Peyer's patch (tissue), 4 donors: Measurements from ENCODE around the gene TMC3. TPM values are rescaled to one million over a fixed set of nuclear protein-coding genes. Genes with fewer than 3 reads are reported as not detected.

Source experiments
- DNase-seq, 3 donors: peaks; one replicate each; pipeline ENCODE4 v3.0.0-alpha.2; 2017 to 2019
- H3K27ac ChIP-seq, 4 donors: fragments of 200-600 bp; sonication (generic); one replicate each; pipeline ENCODE4 v1.5.1; 2016 to 2019
- H3K27me3 ChIP-seq, 2 donors: fragments of 200-600 bp; sonication (generic); one replicate each; pipeline ENCODE4 v1.5.1; 2019
- H3K36me3 ChIP-seq, 3 donors: fragments of 200-600 bp; sonication (generic); one replicate each; pipeline ENCODE4 v1.5.1; 2016 to 2019
- H3K4me1 ChIP-seq, 4 donors: fragments of 200-600 bp; sonication (generic); one replicate each; pipeline ENCODE4 v1.5.1; 2016 to 2019
- H3K4me3 ChIP-seq, 4 donors: fragments of 200-600 bp; sonication (generic); 1 replicate in 3 of 4; 2 replicates in 1 of 4; pipeline ENCODE4 v1.5.1; 2016 to 2019; ENCODE audit warnings: mild to moderate bottlenecking in 1 of 4
- H3K9me3 ChIP-seq, 4 donors: fragments of 200-600 bp; sonication (generic); one replicate each; pipeline ENCODE4 v1.5.1; 2016 to 2019; ENCODE audit warnings: mild to moderate bottlenecking in 1 of 4
- CTCF ChIP-seq, 6 experiments: fragments of 450-650 bp in 4 of 6; fragments of 200-600 bp in 2 of 6; sonication (generic) in 1 of 6; IDR thresholded peaks; one replicate each; pipeline ENCODE4 v1.5.1; 2017 to 2019; ENCODE audit warnings: antibody characterized with exemption in 6 of 6, mild to moderate bottlenecking in 3 of 6, moderate library complexity in 1 of 6
- POLR2A ChIP-seq, 2 donors: fragments of 450-650 bp; IDR thresholded peaks; one replicate each; pipeline ENCODE4 v1.5.1; 2017; ENCODE audit warnings: antibody characterized with exemption in 2 of 2, mild to moderate bottlenecking in 2 of 2, moderate library complexity in 2 of 2
- total RNA-seq, 4 donors: library from RNA; depleted of rRNA; stranded (reverse); fragments of >200 nt; gene quantifications; one replicate each; pipeline ENCODE4 v1.1.0, GENCODE V29; 2016

Gene TMC3
- total RNA-seq, 4 donors from 2014 or later: not detected

GRCh38 chr15:81407176-81407575 is 33.2 kb upstream of the TMC3 start:
- no peak for TF ChIP-seq CTCF (IDR thresholded peaks at IDR 0.05)
- no peak for TF ChIP-seq POLR2A (IDR thresholded peaks at IDR 0.05)
- Histone ChIP-seq H3K4me3 (no peak overlapping the region), H3K27me3 (no peaks in the 10 kb centered on the region), H3K27ac (no peak overlapping the region), H3K9me3 (no peaks in the 10 kb centered on the region), H3K4me1 (no peaks in the 10 kb centered on the region), H3K36me3 (no peaks in the 10 kb centered on the region)
- DNase-seq: no peak

- no peak for DNase-seq
- H3K27ac ChIP-seq: no peak overlapping the region
- TF ChIP-seq POLR2A (IDR thresholded peaks at IDR 0.05): no peak
- TF ChIP-seq CTCF (IDR thresholded peaks at IDR 0.05): peak; percentile 63 to 95 (median 85)
- H3K27me3 ChIP-seq: no peaks in the 10 kb centered on the region
- H3K36me3 ChIP-seq: no peaks in the 10 kb centered on the region
- H3K4me1 ChIP-seq: no peaks in the 10 kb centered on the region
- no peak overlapping the region for H3K4me3 ChIP-seq
- no peaks in the 10 kb centered on the region for H3K9me3 ChIP-seq
These were observed 26.7 kb upstream of the TMC3 start for GRCh38 chr15:81400640-81401236.

- no peaks in the 10 kb centered on the region for H3K4me1 ChIP-seq
- TF ChIP-seq POLR2A (IDR thresholded peaks at IDR 0.05): no peak
- no peak for TF ChIP-seq CTCF (IDR thresholded peaks at IDR 0.05)
- DNase-seq: no peak
- H3K27me3 ChIP-seq: no peaks in the 10 kb centered on the region
- no peaks in the 10 kb centered on the region for H3K9me3 ChIP-seq
- no peak overlapping the region for H3K4me3 ChIP-seq
- H3K36me3 ChIP-seq: no peaks in the 10 kb centered on the region
- peak overlapping the region in 1 of 4 donors; percentile 31 for H3K27ac ChIP-seq
These were observed 25.0 kb upstream of the TMC3 start for GRCh38 chr15:81398910-81399551.

GRCh38 chr15:81398456-81398855 is 24.4 kb upstream of the TMC3 start:
- H3K9me3 ChIP-seq: no peaks in the 10 kb centered on the region
- no peak for TF ChIP-seq POLR2A (IDR thresholded peaks at IDR 0.05)
- TF ChIP-seq CTCF (IDR thresholded peaks at IDR 0.05): no peak
- H3K4me3 ChIP-seq: no peak overlapping the region
- no peaks in the 10 kb centered on the region for H3K4me1 ChIP-seq
- no peaks in the 10 kb centered on the region for H3K36me3 ChIP-seq
- H3K27ac ChIP-seq: peak overlapping the region in 1 of 4 donors; percentile 31
- H3K27me3 ChIP-seq: no peaks in the 10 kb centered on the region
- DNase-seq: no peak

- TF ChIP-seq CTCF (IDR thresholded peaks at IDR 0.05): no peak
- no peaks in the 10 kb centered on the region for H3K4me1 ChIP-seq
- peak overlapping the region in 1 of 4 donors; percentile 22 for H3K27ac ChIP-seq
- H3K9me3 ChIP-seq: no peaks in the 10 kb centered on the region
- peak in 1 of 3 donors; percentile 77 for DNase-seq
- H3K27me3 ChIP-seq: no peaks in the 10 kb centered on the region
- H3K4me3 ChIP-seq: no peak overlapping the region
- no peaks in the 10 kb centered on the region for H3K36me3 ChIP-seq
These were observed 20.6 kb upstream of the TMC3 start for GRCh38 chr15:81394603-81395002.
